ENCODE results near the gene SNX32.

DNA sequence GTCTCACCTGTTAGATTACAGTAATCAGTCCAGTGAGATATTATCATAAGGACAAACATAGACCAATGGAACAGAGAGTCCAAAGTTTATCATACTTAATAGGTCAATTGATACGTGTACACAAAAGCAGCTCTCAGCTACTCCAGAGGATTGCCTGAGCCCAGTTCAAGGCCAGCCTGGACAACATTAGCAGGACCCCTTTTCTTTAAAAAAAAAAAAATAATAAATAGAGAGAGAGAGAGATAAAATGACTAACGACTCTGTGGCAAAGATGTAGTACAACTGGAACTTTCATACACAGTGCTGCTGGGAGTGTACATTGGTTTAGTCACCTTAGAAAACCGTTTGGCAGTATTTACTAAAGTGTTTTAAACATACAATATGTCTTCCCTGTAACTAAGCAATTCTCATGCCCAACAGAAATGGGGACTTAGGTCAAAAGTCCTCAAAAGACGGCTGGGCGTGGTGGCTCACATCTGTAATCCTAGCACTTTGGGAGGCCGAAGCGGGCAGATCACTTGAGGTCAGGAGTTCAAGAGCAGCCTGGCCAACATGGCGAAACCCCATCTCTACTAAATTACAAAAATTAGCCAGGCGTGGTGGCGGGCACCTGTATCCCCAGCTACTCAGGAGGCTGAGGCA is 10.6 kb downstream of the SNX32 start:
- TF ChIP-seq, protein P1, sequence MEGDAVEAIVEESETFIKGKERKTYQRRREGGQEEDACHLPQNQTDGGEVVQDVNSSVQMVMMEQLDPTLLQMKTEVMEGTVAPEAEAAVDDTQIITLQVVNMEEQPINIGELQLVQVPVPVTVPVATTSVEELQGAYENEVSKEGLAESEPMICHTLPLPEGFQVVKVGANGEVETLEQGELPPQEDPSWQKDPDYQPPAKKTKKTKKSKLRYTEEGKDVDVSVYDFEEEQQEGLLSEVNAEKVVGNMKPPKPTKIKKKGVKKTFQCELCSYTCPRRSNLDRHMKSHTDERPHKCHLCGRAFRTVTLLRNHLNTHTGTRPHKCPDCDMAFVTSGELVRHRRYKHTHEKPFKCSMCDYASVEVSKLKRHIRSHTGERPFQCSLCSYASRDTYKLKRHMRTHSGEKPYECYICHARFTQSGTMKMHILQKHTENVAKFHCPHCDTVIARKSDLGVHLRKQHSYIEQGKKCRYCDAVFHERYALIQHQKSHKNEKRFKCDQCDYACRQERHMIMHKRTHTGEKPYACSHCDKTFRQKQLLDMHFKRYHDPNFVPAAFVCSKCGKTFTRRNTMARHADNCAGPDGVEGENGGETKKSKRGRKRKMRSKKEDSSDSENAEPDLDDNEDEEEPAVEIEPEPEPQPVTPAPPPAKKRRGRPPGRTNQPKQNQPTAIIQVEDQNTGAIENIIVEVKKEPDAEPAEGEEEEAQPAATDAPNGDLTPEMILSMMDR (IDR thresholded peaks at IDR 0.05), result no peak
- TF ChIP-seq EP300 (IDR thresholded peaks at IDR 0.05), result no peak
- no peak for TF ChIP-seq POLR2AphosphoS5 (IDR thresholded peaks at IDR 0.05)
- no peak for TF ChIP-seq POLR2A (IDR thresholded peaks at IDR 0.05; ENCODE audit: low read depth)
